ENCODE measurements around the gene HS6ST3.

Gene HS6ST3

GRCh38 chr13:96553796-96554195 is 463.9 kb downstream of the HS6ST3 start:
- no peak for DNase-seq

- no peak for DNase-seq
Observed at GRCh38 chr13:96573563-96573962, 483.7 kb downstream of the HS6ST3 start.

- no peak for DNase-seq
Observed at GRCh38 chr13:96575423-96576320, 485.8 kb downstream of the HS6ST3 start.

- no peak for DNase-seq
Observed at GRCh38 chr13:96581741-96582140, 491.8 kb downstream of the HS6ST3 start.

- no peak for DNase-seq
Observed at GRCh38 chr13:96615252-96615651, 525.3 kb downstream of the HS6ST3 start.

- no peak for DNase-seq
Observed at GRCh38 chr13:96617528-96617927, 527.6 kb downstream of the HS6ST3 start.

- no peak for DNase-seq
Observed at GRCh38 chr13:96621634-96622183, 531.8 kb downstream of the HS6ST3 start.

- DNase-seq: no peak
Observed at GRCh38 chr13:96629331-96629730, 539.4 kb downstream of the HS6ST3 start.

GRCh38 chr13:96632536-96633320 is 542.8 kb downstream of the HS6ST3 start:
- DNase-seq: no peak

- no peak for DNase-seq
Observed at GRCh38 chr13:96636001-96636709, 546.2 kb downstream of the HS6ST3 start.

- no peak for DNase-seq
Observed at GRCh38 chr13:96637039-96637438, 547.1 kb downstream of the HS6ST3 start.

GRCh38 chr13:96646101-96646500 is 556.2 kb downstream of the HS6ST3 start:
- DNase-seq: no peak

GRCh38 chr13:96646515-96647211 is 556.8 kb downstream of the HS6ST3 start:
- DNase-seq: no peak

GRCh38 chr13:96650301-96650886 is 560.5 kb downstream of the HS6ST3 start:
- DNase-seq: no peak

- DNase-seq: no peak
Observed at GRCh38 chr13:96651598-96651997, 561.7 kb downstream of the HS6ST3 start.

- DNase-seq: no peak
Observed at GRCh38 chr13:96652506-96652905, 562.6 kb downstream of the HS6ST3 start.

GRCh38 chr13:96661612-96662011 is 571.7 kb downstream of the HS6ST3 start:
- no peak for DNase-seq

- no peak for DNase-seq
Observed at GRCh38 chr13:96662036-96662435, 572.1 kb downstream of the HS6ST3 start.

GRCh38 chr13:96667294-96668018 is 577.5 kb downstream of the HS6ST3 start:
- no peak for DNase-seq

- no peak for DNase-seq
Observed at GRCh38 chr13:96671073-96671472, 581.2 kb downstream of the HS6ST3 start.

- no peak for DNase-seq
Observed at GRCh38 chr13:96672016-96672415, 582.1 kb downstream of the HS6ST3 start.

All from NCI-H2227 treated with DMSO at 0.1 percent for 48 hours (cell line).